ENCODE results near the gene FLT1.

The FLT1 gene

GRCh38 chr13:28424541-28424940 lies 70.4 kb downstream of the FLT1 start:
- DNase-seq = no peak

GRCh38 chr13:28423010-28423409 lies 71.9 kb downstream of the FLT1 start:
- DNase-seq = no peak

GRCh38 chr13:28421676-28422410 lies 73.1 kb downstream of the FLT1 start:
- no peak for DNase-seq

GRCh38 chr13:28420704-28421103 lies 74.2 kb downstream of the FLT1 start:
- no peak for DNase-seq

- peak; percentile 62 for DNase-seq
Observed at GRCh38 chr13:28415994-28416421, 78.9 kb downstream of the FLT1 start.

GRCh38 chr13:28413999-28414398 lies 80.9 kb downstream of the FLT1 start:
- no peak for DNase-seq

GRCh38 chr13:28412981-28413380 lies 81.9 kb downstream of the FLT1 start:
- no peak for DNase-seq

GRCh38 chr13:28411831-28412353 lies 83.0 kb downstream of the FLT1 start:
- no peak for DNase-seq

- DNase-seq = no peak
Observed at GRCh38 chr13:28410096-28410495, 84.8 kb downstream of the FLT1 start.

GRCh38 chr13:28409648-28410047 lies 85.3 kb downstream of the FLT1 start:
- peak; percentile 12 for DNase-seq

- DNase-seq = no peak
Observed at GRCh38 chr13:28408863-28409262, 86.1 kb downstream of the FLT1 start.

- no peak for DNase-seq
Observed at GRCh38 chr13:28408235-28408848, 86.6 kb downstream of the FLT1 start.

- no peak for DNase-seq
Observed at GRCh38 chr13:28406733-28407266, 88.1 kb downstream of the FLT1 start.

- no peak for DNase-seq
Observed at GRCh38 chr13:28402057-28402381, 92.9 kb downstream of the FLT1 start.

- no peak for DNase-seq
Observed at GRCh38 chr13:28401303-28402056, 93.4 kb downstream of the FLT1 start.

GRCh38 chr13:28396053-28396452 lies 98.9 kb downstream of the FLT1 start:
- no peak for DNase-seq

GRCh38 chr13:28394422-28394821 lies 100.5 kb downstream of the FLT1 start:
- DNase-seq = no peak

GRCh38 chr13:28392896-28393505 lies 101.9 kb downstream of the FLT1 start:
- no peak for DNase-seq

GRCh38 chr13:28392428-28392827 lies 102.5 kb downstream of the FLT1 start:
- DNase-seq = no peak

- no peak for DNase-seq
Observed at GRCh38 chr13:28387740-28388501, 107.0 kb downstream of the FLT1 start.

GRCh38 chr13:28385362-28385761 lies 109.6 kb downstream of the FLT1 start:
- no peak for DNase-seq

- DNase-seq = no peak
Observed at GRCh38 chr13:28384789-28385188, 110.1 kb downstream of the FLT1 start.
